Nephron (organoid): Measurements from ENCODE around the gene HOXB4.

Experiments
- H3K27ac Mint-ChIP-seq, 3 experiments: 2 replicates each; pipeline ENCODE4 v1.8.0; 2020; ENCODE audit warnings: mixed read lengths in 3 of 3, mild to moderate bottlenecking in 2 of 3, moderate library complexity in 1 of 3
- H3K27me3 Mint-ChIP-seq: 2 replicates; pipeline ENCODE4 v1.8.0; 2021; ENCODE audit warnings: low read depth, mild to moderate bottlenecking, moderate library complexity, mixed read lengths
- H3K36me3 Mint-ChIP-seq: 2 replicates; pipeline ENCODE4 v1.8.0; 2020; ENCODE audit warnings: low read depth, mixed read lengths
- H3K4me1 Mint-ChIP-seq: 2 replicates; pipeline ENCODE4 v1.8.0; 2020; ENCODE audit warnings: mixed read lengths
- H3K4me3 Mint-ChIP-seq, 3 experiments: 2 replicates each; pipeline ENCODE4 v1.8.0; 2020; ENCODE audit warnings: mild to moderate bottlenecking in 3 of 3, mixed read lengths in 3 of 3, moderate library complexity in 2 of 3
- H3K9me3 Mint-ChIP-seq: 2 replicates; pipeline ENCODE4 v1.8.0; 2020; ENCODE audit warnings: mixed read lengths
- CTCF ChIP-seq, 3 experiments: fragments of 200-600 bp; sonication (generic); IDR thresholded peaks; one replicate each; pipeline ENCODE4 v1.5.0; 2021; ENCODE audit warnings: antibody characterized with exemption in 3 of 3; ENCODE audit not compliant: unreplicated experiment in 3 of 3

HOXB4 gene

GRCh38 chr17:48624118-48624517, 46.0 kb upstream of the HOXB4 start:
- H3K27ac Mint-ChIP-seq, result peak overlapping the region in 2 of 3 experiments; percentile 26 to 62
- no peaks in the 10 kb centered on the region for H3K9me3 Mint-ChIP-seq
- H3K27me3 Mint-ChIP-seq, result peaks cover 100% of the 10 kb centered on the region

GRCh38 chr17:48623583-48623982, 45.4 kb upstream of the HOXB4 start:
- no peak for TF ChIP-seq CTCF (IDR thresholded peaks at IDR 0.05; ENCODE audit: unreplicated experiment in 3 of 3)
- Mint-ChIP-seq H3K27ac (peak overlapping the region in 1 of 3 experiments; percentile 26), H3K36me3 (no peaks in the 10 kb centered on the region), H3K9me3 (no peaks in the 10 kb centered on the region), H3K4me3 (peak overlapping the region; percentile 61 to 81 (median 81)), H3K27me3 (peaks cover 100% of the 10 kb centered on the region), H3K4me1 (peaks cover 44% of the 10 kb centered on the region)

More at GRCh38 chr17:48624118-48624517, 46.0 kb upstream of the HOXB4 start:
- TF ChIP-seq CTCF (IDR thresholded peaks at IDR 0.05; ENCODE audit: unreplicated experiment in 3 of 3), result no peak
- Mint-ChIP-seq H3K36me3 (no peaks in the 10 kb centered on the region), H3K4me1 (peaks cover 40% of the 10 kb centered on the region), H3K4me3 (peak overlapping the region; percentile 61 to 81 (median 81))

- Mint-ChIP-seq H3K27ac (peak overlapping the region in 1 of 3 experiments; percentile 64), H3K9me3 (no peaks in the 10 kb centered on the region), H3K4me3 (peak overlapping the region; percentile 61 to 81 (median 66)), H3K4me1 (peaks cover 43% of the 10 kb centered on the region), H3K36me3 (no peaks in the 10 kb centered on the region), H3K27me3 (peaks cover 100% of the 10 kb centered on the region)
- no peak for TF ChIP-seq CTCF (IDR thresholded peaks at IDR 0.05; ENCODE audit: unreplicated experiment in 3 of 3)
These were observed 44.7 kb upstream of the HOXB4 start for GRCh38 chr17:48622857-48623256.

GRCh38 chr17:48621410-48622392, 43.6 kb upstream of the HOXB4 start:
- H3K36me3 Mint-ChIP-seq, result no peaks in the 10 kb centered on the region
- H3K4me1 Mint-ChIP-seq, result peaks cover 45% of the 10 kb centered on the region

GRCh38 chr17:48620461-48621139, 42.5 kb upstream of the HOXB4 start:
- Mint-ChIP-seq H3K9me3 (no peaks in the 10 kb centered on the region), H3K4me1 (peaks cover 48% of the 10 kb centered on the region), H3K27ac (peak overlapping the region; percentile 68 to 98 (median 73)), H3K27me3 (peaks cover 100% of the 10 kb centered on the region), H3K4me3 (peak overlapping the region; percentile 80 to 98 (median 85)), H3K36me3 (no peaks in the 10 kb centered on the region)
- TF ChIP-seq CTCF (IDR thresholded peaks at IDR 0.05; ENCODE audit: unreplicated experiment in 3 of 3), result no peak

More at GRCh38 chr17:48621410-48622392, 43.6 kb upstream of the HOXB4 start:
- H3K4me3 Mint-ChIP-seq, result peak overlapping the region; percentile 74 to 98 (median 85)
- H3K27me3 Mint-ChIP-seq, result peaks cover 100% of the 10 kb centered on the region
- no peak for TF ChIP-seq CTCF (IDR thresholded peaks at IDR 0.05; ENCODE audit: unreplicated experiment in 3 of 3)
- H3K27ac Mint-ChIP-seq, result peak overlapping the region; percentile 68 to 98 (median 73)
- no peaks in the 10 kb centered on the region for H3K9me3 Mint-ChIP-seq
